NCI-H1092 (cell line): ENCODE data around the gene MBOAT7.
A peak's percentile ranks its signal among the peaks of the same experiment; 100 is the strongest.

Experiments
- DNase-seq: peaks from one replicate; lab custom pipeline; 2025; lab: John Stamatoyannopoulos, UW

MBOAT7 gene

DNA sequence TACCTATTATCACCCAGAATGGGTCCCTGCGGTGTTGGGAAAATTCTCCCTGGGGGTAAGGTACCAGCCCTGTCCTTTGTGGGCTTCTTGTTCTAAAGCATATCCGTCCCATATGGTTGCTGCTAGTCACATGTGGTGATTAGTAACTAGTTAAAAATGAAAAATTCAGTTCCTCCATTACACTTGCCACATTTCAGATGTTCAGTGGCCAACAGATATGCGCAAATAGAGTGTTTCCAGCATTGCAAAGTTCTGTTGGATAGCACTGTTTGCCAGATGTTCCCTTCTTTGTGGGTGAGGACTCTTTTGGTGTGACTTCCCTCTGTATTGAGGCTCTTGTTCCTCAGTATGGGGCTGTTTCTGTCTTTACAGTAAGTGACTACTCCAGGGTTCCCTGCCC is 48.0 kb downstream of the MBOAT7 start:
- no peak for DNase-seq

DNA sequence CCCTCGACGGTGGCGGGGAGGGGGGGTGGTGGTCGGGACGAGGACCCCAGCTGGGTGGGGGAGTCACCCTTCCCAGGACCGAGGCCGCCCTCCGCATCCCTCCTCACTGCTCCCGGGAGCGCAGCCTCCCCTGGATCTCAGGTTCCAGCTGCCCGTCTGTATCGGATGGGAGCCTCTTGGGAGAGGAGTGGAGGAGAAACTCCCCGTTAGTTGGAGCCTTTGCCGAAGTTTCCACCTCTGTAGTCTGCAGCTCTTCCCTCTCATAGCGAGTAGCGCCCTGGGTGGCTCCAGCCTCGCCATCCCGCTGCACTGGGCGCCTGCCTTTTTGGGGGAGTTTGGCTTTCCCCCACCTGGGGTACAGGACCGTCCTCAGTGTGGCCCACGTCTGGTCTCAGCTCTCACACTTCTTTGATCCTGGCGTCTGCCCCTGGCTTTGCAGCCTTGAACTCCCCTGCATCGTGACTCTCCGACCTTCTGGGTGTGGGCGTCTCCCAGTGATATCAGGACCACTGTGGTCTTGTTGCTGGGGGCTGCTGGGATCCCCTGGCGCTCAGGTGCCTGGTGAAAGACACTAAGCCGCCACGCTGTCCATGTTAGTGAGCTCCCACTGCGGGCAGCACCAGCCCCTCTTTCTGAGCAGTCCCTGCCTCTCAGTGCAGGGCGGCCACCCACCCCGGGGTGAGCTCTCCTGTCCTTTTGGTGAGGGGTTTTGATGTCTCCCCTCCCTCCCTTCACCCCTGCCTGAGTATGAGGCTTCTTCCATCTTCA is 50.7 kb downstream of the MBOAT7 start:
- DNase-seq: no peak

DNA sequence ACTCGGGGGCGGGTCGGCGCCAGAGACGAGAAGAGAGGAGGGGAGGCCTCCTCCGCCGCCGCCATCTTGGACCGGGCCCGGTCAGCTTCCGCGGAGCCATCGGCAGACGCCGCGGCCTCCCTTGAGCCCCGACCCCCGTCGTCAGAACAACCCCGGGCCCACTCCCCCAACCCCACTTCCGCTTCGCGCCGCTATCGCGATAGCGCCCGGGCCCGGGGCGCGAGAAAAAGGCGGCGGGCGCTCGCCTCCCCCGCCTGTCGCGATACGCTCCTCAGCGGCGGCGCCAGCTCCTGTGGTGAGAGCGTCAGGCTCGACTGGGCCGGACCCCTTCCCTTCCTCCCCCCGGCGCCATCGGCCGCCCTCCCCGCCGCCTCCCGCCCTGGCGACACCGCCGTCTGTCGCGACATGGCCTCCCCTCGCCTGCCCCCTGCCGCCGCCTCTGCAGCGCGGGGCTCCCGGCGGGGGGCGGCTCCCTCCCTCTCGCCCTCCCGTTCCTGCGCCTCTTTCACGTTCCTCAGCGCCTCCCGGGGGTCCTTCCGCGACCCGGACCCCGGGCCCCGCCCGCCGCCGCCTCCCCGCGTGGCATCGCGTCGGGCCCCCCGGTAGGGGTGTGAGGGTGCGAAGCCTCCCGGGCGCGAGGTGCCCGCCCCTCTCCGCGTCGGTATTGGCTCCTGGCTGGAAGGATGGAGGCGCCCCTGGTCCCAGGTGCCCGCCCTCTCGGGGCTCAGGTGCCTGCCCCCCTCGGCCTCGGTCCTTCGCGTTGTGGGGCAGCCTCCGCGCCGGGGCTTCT is 51.5 kb downstream of the MBOAT7 start, which contains the start of gene CNOT3:
TSS of gene CNOT3 (plus strand) at position 64 of the 790 bp plus-strand sequence. CDS start 5,217 bp downstream, outside the sequence.
- no peak for DNase-seq

DNA sequence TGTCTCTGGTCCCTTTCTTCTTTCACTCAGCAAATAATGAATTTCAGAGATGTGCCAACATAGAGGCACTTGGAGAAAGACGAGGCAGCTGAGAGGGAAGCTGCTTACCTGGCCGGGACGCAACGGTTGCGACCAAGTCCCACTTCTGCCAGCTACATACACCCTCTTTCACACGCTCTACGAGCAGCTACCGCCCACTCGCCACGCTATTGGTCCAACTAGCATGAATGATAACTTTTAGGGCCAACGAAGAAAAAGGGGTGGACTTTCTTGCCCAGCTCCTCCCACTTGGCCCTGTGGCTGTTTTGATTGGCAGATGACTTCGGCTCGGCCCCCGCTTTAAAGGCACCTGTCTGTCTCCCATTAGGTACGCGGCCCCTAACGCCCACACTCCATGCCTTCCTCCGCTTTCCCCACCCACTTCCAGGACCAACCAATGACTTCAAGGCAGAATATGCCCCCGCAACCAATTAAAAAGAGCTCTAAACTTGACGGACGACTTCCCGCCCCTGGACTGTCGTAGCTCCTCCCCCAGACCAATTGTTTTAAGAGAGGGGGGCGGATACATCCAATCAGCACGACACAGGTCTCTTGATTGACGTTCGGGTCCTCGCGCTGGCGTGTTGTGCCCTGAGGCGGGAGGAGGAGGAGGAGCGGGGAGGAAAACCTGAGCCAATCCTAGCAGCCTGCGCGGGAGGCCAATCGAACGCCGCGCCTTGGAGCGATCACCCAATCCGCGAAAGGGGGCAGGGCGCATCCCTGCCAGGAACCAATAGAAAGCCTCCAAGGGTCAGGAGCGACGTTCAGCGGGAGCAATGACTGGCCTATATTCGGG is 52.3 kb downstream of the MBOAT7 start:
- peak; percentile 98 for DNase-seq

DNA sequence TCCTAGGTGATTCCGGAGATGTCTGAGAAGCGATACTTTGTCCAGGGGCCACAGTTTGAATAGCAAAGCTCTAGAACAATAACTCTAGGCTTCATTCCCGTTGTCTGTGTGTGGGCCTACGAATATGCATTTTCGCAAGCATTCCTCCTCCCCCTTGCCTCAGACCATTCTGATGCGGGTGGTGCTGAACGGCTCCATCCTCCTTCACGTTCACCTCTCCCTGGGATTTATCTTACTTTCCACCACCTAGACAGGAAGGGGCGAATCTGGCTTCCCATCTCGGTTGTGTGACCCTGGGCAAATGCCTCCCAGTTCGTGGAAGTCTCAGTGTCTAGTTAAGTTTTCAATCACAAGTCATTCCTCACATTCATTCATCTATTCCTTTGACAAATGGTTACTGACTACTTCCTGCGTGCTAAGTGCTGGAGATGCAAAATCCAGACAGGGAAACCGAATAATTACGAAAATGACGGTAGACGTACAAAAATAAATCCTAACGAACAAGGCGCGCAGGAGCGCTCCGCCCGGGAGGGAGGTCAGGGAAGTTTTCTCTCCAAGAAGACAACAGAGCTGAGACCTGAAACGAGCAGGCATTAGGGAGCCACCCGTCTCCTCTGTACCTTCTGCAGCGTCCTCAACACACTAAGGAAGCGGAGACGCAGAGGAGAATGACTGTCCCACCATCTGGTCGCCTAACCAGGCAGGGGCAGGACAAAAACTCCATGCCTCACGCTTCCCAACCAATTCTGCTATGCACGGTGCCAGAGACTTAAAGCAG is 53.1 kb downstream of the MBOAT7 start:
- DNase-seq: no peak

DNA sequence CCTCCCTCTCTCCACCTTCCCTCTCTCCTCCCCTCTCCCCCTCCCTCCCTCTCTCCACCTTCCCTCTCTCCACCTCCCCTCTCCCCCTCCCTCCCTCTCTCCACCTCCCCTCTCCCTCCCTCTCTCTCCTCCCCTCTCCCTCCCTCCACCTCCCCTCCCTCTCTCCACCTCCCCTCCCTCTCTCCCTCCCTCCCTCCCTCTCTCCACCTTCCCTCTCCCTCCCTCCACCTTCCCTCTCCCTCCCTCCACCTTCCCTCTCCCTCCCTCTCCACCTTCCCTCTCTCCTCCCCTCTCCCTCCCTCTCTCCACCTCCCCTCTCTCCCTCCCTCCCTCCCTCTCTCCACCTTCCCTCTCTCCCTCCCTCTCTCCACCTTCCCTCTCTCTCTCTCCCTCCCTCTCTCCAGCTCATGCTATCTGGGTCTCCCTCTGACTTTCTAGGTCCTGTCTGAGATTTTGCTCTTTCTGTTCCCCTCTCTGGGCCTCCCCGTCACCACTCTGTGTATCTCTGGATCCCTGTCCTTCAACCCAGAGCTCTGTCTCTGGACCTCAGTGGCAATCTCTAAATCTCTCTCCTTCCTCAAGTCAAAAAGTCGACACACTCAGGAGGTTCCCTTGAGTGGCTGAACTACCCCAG is 55.3 kb downstream of the MBOAT7 start:
- DNase-seq: no peak

DNA sequence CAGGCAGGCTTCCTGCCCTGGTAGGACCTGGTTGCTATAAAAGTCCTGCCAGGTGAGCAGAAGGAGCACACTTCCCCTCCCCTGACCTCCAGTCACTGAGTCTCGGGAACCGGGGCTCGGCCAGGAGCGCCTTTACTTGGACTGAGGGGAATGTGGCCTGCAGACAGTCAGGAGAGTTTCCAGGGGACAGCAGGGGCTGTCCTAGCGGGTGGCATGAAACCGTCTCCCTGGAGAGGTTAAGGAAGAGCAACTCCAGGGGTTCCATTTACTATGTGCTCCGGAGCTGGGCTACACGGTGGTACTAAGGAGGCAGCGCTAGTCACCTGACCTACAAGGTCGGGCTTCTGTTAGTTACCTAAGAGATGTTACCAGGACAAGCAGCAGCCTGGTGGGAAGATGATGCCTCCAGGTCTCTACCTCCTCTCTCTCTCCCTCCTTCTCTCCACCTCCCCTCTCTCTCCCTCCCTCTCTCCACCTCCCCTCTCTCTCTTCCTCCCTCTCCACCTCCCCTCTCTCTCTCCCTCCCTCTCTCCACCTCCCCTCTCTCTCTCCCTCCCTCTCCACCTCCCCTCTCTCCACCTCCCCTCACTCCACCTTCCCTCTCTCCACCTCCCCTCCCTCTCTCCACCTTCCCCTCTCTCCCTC is 55.9 kb downstream of the MBOAT7 start:
- DNase-seq: no peak

DNA sequence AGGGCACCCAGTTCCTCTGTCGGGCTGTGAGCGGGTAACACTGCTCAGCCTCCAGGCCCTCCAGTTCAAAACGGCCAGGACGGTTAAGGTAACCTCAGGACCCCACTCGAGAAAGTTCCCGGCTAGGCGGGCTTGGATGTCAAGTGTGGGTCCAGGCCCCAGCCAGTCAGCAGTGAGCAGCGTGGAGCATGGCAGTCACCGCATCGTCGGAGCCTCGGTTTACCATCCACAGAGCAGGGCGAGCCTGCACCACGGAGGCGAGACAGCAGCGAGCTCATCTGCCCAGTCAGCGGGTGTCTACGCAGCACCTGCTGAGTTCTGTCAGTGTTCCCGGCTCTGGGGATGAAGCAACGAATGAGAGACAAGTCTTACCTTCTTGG is 59.8 kb downstream of the MBOAT7 start:
- DNase-seq: no peak

DNA sequence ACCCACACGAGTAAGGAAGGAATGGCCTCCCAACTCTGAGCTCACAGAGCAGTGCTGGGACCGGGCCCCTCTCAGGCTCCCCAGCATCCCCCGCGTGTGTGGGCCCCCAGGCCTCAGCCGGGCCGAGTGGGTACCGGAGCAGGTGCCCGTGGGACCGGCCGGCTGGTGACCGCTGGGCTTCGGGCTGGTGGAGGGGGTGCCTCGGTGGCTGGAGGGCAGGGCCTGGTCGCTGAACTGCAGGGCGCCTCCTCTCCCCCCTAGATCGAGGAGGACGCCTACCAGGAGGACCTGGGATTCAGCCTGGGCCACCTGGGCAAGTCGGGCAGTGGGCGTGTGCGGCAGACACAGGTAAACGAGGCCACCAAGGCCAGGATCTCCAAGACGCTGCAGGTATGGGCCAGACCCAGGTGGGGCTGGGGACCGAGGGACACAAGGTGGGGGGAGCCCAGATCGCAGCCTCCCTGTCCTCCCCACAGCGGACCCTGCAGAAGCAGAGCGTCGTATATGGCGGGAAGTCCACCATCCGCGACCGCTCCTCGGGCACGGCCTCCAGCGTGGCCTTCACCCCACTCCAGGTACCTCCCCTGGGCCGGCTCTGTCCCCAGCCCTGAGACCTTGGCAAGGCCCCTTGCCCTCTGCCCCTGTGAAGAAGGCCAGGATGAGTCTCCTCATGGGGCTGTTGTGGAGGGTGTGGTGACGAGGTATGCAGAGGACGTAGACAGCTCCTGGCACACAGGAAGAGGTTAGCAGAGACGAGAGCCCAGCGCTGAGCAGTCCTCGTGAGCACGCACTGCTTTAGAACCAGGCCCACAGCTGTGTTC is 60.4 kb downstream of the MBOAT7 start:
- DNase-seq: no peak

DNA sequence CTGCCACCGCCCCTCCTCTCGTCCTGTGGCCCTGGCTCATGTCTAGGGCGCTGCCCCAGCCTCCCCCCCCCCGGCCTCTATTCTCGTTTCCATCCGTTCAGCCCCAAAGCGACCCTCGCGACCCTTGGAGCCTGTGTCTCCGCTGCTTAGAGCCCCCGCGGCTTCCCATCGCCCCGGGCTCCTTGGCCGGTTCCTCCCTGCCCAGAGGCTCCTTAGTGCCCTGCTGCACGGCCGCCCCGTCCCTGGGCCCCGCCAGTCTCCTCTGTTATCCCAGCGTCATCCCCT is 61.0 kb downstream of the MBOAT7 start:
- no peak for DNase-seq

DNA sequence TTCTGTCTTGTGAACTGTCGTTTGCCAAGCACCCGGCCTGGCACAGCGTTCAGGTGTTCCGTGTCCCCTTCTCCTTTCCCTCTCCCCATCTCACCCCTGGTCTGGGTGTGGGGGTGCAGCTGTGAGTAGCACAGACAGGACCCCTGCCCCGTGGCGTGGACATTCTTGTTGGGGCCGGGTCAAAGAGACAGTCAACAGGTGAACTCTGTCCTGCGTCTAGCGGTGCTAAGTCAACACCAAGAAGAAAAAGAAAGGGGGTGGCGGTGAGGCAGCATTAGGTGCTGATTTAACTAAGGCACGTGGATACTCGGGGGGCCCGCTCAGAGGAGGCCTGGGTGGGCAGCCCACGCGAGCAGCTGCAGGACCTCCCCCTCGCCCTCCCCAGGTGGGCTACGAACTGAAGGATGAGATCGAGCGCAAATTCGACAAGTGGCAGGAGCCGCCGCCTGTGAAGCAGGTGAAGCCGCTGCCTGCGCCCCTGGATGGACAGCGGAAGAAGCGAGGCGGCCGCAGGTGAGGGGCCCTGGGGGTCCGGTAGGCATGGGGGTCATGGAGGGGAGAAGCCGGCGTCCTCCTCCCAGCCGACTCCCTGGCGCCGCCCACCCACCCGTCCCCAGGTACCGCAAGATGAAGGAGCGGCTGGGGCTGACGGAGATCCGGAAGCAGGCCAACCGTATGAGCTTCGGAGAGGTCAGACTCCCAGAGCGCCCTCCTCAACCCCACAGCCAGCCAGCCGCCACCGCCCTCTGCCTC is 61.5 kb downstream of the MBOAT7 start:
- no peak for DNase-seq

DNA sequence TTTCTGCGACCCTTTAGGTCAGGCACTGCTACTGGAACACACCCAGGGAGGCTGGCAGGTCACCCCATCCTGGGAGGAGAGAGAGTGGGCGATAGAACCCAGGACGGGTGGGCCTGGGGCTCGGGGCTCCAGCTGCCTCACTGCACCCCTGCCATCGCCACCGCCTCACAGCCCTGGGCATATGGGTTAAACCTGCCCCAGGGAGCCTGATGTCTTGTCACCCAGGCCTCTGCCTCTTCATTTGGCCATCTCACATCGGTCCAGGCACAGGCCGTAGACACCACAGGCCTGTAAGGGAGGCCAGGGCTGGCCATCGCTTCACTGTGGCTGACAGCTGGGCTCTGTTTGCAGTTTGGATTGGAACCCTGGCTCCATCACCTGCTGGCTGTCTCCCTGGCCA is 63.7 kb downstream of the MBOAT7 start:
- no peak for DNase-seq

DNA sequence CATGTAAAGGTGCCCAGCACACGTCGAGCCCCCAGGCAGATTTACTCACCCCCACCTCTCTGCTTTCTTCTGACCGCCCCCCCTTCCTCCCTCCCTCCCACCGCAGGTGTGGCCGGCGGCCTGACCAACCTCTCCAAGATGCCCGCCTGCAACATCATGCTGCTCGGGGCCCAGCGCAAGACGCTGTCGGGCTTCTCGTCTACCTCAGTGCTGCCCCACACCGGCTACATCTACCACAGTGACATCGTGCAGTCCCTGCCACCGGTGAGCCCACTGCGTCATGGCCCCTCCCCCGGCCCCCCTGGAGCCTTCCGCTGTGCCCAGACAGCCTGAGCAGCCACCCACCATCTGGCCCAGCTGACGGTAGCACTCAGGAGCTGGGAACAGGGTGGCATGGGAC is 65.0 kb downstream of the MBOAT7 start:
- no peak for DNase-seq

DNA sequence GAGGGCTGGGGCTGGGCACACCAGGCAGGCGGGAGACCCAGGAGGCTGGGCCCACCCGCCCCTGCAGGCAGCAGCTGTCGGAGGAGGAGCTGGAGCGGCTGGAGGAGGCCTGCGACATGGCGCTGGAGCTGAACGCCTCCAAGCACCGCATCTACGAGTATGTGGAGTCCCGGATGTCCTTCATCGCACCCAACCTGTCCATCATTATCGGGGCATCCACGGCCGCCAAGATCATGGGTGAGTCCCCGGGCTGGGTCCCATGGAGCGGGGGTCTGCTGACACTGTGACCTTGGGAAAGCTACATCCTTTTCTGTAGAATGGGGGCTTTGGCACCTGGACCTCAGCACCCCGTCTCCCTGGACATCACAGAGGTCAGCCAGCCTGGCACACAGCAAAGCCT is 65.7 kb downstream of the MBOAT7 start:
- DNase-seq: no peak
